ENCODE data around the gene FAT1. TPM values are rescaled to one million over a fixed set of nuclear protein-coding genes. Genes with fewer than 3 reads are reported as not detected.

The FAT1 gene
- total RNA-seq, 2 donors from 2014 or later, result 70.3 to 89.5 TPM

DNA sequence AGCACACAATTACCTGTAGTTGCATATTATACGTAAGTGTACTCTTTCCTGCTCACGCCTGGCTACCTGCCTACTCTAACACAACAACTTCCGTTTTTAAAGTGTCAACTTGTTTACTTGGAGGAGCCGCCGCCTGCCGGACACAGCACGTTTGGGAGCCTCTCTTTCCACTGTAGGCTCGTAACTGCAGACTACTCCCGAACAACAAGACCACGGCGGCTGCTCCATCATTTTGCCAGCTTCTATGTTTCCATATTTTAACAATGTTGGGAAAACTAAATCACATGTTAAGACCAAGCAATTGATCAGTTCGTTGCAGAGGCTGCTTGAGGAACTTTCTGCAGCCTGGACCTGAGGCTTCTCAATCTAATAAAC, 169.1 kb downstream of the FAT1 start:
- Histone ChIP-seq H3K4me3 (peak overlapping the region in 1 of 2 donors; percentile 35), H3K27me3 (peaks cover 0 to 8% of the 10 kb centered on the region in 2 donors), H3K4me1 (peaks cover 0 to 14% of the 10 kb centered on the region in 2 donors), H3K9me3 (no peaks in the 10 kb centered on the region), H3K36me3 (no peaks in the 10 kb centered on the region), H3K27ac (no peak overlapping the region)
- no peak for DNase-seq (ENCODE audit: low spot score)
- TF ChIP-seq CTCF (IDR thresholded peaks at IDR 0.05), result no peak

DNA sequence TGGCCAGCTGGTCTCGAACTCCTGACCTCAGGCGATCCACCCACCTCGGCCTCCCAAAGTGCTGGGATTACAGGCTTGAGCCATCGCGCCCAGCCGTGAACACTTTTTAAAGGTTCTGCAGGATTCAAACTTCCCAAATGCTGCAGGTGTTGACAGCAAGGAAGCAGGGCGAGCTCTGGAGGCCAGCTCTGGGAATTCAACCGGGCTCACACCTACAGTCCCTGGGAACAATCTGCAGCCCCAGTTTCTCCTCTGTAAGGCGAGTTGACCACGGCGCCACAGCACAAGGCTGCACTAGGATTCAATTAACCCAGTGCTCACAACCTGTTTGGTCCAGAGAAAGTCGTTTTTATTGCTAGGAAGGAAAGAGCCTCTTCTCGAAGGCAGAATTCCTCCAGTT, 169.9 kb downstream of the FAT1 start:
- H3K27me3 ChIP-seq, result peaks cover 0 to 8% of the 10 kb centered on the region in 2 donors
- DNase-seq (ENCODE audit: low spot score), result no peak
- no peaks in the 10 kb centered on the region for H3K9me3 ChIP-seq

GRCh38 chr4:186551849-186552248, 171.8 kb downstream of the FAT1 start:
- Histone ChIP-seq H3K4me3 (no peak overlapping the region), H3K27ac (no peak overlapping the region), H3K27me3 (peaks cover 0 to 8% of the 10 kb centered on the region in 2 donors), H3K36me3 (no peaks in the 10 kb centered on the region), H3K4me1 (peaks cover 0 to 14% of the 10 kb centered on the region in 2 donors), H3K9me3 (no peaks in the 10 kb centered on the region)
- TF ChIP-seq CTCF (IDR thresholded peaks at IDR 0.05), result no peak
- DNase-seq (ENCODE audit: low spot score), result no peak

More for the DNA sequence above, 169.9 kb downstream of the FAT1 start:
- H3K36me3 ChIP-seq, result no peaks in the 10 kb centered on the region
- peaks cover 0 to 14% of the 10 kb centered on the region in 2 donors for H3K4me1 ChIP-seq
- no peak for TF ChIP-seq CTCF (IDR thresholded peaks at IDR 0.05)
- H3K4me3 ChIP-seq, result no peak overlapping the region
- H3K27ac ChIP-seq, result no peak overlapping the region

DNA sequence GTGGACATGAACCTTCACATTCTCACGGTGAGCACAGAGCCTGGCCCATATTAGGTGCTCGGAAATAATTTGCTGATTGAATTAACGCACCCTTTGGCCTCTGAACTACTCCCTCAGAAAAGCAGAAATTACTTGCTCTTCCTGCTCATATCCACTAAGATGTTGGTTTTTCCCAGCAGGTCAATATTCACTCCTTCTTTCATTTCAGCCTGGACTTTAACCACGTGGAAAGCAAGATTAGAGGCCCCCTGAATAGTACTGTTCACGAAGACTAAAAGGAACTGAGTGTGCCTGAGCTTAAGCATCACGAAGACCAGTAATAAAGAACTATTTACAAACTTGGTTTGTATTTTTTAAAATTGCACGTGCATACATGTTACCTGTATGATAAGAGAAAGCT, 178.2 kb downstream of the FAT1 start:
- H3K9me3 ChIP-seq, result no peaks in the 10 kb centered on the region
- no peaks in the 10 kb centered on the region for H3K4me1 ChIP-seq
- no peaks in the 10 kb centered on the region for H3K36me3 ChIP-seq
- no peak overlapping the region for H3K4me3 ChIP-seq
- no peaks in the 10 kb centered on the region for H3K27me3 ChIP-seq
- TF ChIP-seq CTCF (IDR thresholded peaks at IDR 0.05), result no peak
- no peak overlapping the region for H3K27ac ChIP-seq
- no peak for DNase-seq (ENCODE audit: low spot score)

DNA sequence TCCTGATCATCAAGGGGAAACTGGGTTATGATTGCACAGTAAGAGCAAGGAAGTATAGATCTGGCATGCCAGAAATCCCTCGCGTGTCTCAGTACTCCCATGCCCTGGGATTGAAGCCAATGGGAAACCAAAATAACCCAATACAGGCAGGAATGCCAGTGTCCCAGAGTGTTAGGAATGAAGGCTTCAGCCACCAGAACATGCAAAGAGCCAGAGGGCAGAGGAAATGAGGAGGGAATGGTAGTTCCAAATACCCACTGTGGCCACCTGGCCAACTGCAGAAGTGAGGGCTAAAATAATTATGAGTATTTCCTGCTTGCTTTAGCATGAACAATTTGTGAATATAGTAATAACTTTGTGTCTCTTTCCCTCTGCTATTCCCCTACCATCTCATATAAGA, 180.4 kb downstream of the FAT1 start:
- TF ChIP-seq CTCF (IDR thresholded peaks at IDR 0.05), result no peak
- no peaks in the 10 kb centered on the region for H3K36me3 ChIP-seq
- H3K27me3 ChIP-seq, result no peaks in the 10 kb centered on the region
- H3K4me3 ChIP-seq, result no peak overlapping the region
- no peaks in the 10 kb centered on the region for H3K9me3 ChIP-seq
- no peak for DNase-seq (ENCODE audit: low spot score)
- H3K4me1 ChIP-seq, result no peaks in the 10 kb centered on the region
- no peak overlapping the region for H3K27ac ChIP-seq

- no peak overlapping the region for H3K4me3 ChIP-seq
- no peaks in the 10 kb centered on the region for H3K4me1 ChIP-seq
- TF ChIP-seq CTCF (IDR thresholded peaks at IDR 0.05), result no peak
- no peaks in the 10 kb centered on the region for H3K9me3 ChIP-seq
- no peaks in the 10 kb centered on the region for H3K36me3 ChIP-seq
- H3K27ac ChIP-seq, result no peak overlapping the region
- no peak for DNase-seq (ENCODE audit: low spot score)
- no peaks in the 10 kb centered on the region for H3K27me3 ChIP-seq
These were observed 181.9 kb downstream of the FAT1 start for GRCh38 chr4:186541801-186542200.
